Mucosa of stomach (tissue), 1 donor: ENCODE measurements around the gene IL16.
"Not testable (repeated sequence)": the region's sequence is repeated elsewhere in the genome, so short reads cannot be mapped to it uniquely, and the experiment has no call there.

Source experiments
- H3K27me3 ChIP-seq: one replicate; pipeline ENCODE4 v1.7.0; 2013; ENCODE audit warnings: mild to moderate bottlenecking, low read length; ENCODE audit not compliant: control insufficient read depth, insufficient read depth
- H3K36me3 ChIP-seq: one replicate; pipeline ENCODE4 v1.7.0; 2013; ENCODE audit warnings: low read length; ENCODE audit not compliant: control insufficient read depth, insufficient read depth
- H3K4me1 ChIP-seq: one replicate; pipeline ENCODE4 v1.7.0; 2013; ENCODE audit warnings: mild to moderate bottlenecking, low read length; ENCODE audit not compliant: control insufficient read depth, insufficient read depth
- H3K4me3 ChIP-seq: one replicate; pipeline ENCODE4 v1.7.0; 2013; ENCODE audit warnings: low read length
- H3K9ac ChIP-seq: one replicate; pipeline ENCODE4 v1.7.0; 2013; ENCODE audit warnings: mild to moderate bottlenecking, low read length, moderate library complexity
- H3K9me3 ChIP-seq: one replicate; pipeline ENCODE4 v1.7.0; 2013; ENCODE audit warnings: mild to moderate bottlenecking, low read length, moderate library complexity; ENCODE audit not compliant: control insufficient read depth
- donor health status: Pancreatic carcinoma.

IL16 gene

DNA sequence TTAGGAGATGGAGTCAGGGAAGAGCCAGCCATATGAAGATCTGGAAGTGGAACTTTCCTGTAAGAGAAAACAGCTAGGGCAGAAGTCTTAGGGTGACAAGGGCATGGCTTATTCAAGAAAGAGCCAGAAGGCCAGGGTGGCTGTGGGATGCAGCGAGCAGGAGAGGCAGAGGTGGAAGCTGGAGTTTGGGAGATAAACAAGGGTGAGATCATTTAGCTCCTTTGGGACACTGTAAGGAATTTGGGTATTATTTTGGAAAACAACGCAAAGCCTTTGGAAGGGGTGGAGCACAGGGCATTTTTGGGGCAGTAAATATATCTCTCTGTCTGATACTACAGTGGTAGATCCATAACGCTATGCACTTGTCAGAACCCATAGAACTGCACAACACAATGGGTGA, 5.0 kb upstream of the IL16 start:
- Histone ChIP-seq H3K36me3 (no peaks in the 10 kb centered on the region), H3K4me3 (no peak overlapping the region), H3K4me1 (peaks cover 4% of the 10 kb centered on the region), H3K9ac (no peak overlapping the region), H3K9me3 (no peaks in the 10 kb centered on the region), H3K27me3 (no peaks in the 10 kb centered on the region)

- H3K9ac ChIP-seq = no peak overlapping the region
- H3K36me3 ChIP-seq = no peaks in the 10 kb centered on the region
- H3K27me3 ChIP-seq = no peaks in the 10 kb centered on the region
- no peak overlapping the region for H3K4me3 ChIP-seq
- peaks cover 4% of the 10 kb centered on the region for H3K4me1 ChIP-seq
- H3K9me3 ChIP-seq = no peaks in the 10 kb centered on the region
Observed at GRCh38 chr15:81194723-81195122, 2.0 kb upstream of the IL16 start.

DNA sequence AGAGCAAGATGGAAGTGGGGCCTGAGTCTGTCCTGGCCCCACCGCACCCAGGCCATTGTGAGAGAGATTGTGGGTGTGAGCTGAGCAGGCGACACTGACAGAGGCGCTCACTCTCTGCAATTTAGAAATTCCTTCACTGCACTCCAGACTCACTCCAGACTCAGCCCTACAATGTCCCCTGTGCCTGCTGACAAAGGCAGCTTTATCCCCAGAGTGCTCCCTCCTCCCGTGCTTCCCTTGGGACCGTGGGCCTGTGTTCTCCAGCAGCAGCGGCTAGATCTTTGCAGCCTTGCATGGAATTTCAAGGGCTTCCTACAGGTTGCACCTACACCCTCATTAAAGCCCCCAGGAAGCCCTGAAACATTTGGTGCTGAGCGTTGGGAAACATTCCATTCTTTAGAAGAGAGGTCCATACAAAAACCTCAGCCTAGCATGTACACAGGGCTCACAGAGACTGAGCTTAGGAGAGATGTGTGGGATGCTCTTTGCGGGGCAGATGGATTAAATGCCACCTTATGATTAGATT, 1.3 kb upstream of the IL16 start:
- Histone ChIP-seq H3K36me3 (no peaks in the 10 kb centered on the region), H3K9me3 (no peaks in the 10 kb centered on the region), H3K4me3 (no peak overlapping the region), H3K4me1 (no peaks in the 10 kb centered on the region), H3K27me3 (no peaks in the 10 kb centered on the region), H3K9ac (no peak overlapping the region)

DNA sequence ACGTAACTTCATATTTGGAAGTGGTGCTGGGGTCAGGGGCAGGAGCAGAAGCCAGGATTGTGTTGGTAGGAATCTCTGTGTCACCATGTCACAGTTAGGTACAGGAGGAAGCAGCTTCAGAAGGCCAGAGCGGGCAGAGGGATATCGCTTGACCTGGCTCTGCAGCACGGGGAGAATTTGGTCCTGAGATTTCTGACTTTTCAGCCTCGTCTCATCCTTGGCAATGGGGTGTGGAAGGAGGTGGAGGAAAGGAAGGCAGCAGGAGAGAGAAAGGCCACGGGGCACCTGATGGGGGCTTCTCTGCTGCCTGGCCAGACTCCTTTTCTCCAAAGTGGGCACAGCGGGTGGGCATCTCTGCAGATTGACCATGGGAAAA, 564 bp downstream of the IL16 start:
- Histone ChIP-seq H3K9me3 (no peaks in the 10 kb centered on the region), H3K4me3 (no peak overlapping the region), H3K4me1 (no peaks in the 10 kb centered on the region), H3K36me3 (no peaks in the 10 kb centered on the region), H3K27me3 (no peaks in the 10 kb centered on the region), H3K9ac (no peak overlapping the region)

- Histone ChIP-seq H3K4me1 (no peaks in the 10 kb centered on the region), H3K27me3 (no peaks in the 10 kb centered on the region), H3K4me3 (no peak overlapping the region), H3K9ac (no peak overlapping the region), H3K9me3 (no peaks in the 10 kb centered on the region), H3K36me3 (no peaks in the 10 kb centered on the region)
Observed at GRCh38 chr15:81197688-81198281, 1.1 kb downstream of the IL16 start.

DNA sequence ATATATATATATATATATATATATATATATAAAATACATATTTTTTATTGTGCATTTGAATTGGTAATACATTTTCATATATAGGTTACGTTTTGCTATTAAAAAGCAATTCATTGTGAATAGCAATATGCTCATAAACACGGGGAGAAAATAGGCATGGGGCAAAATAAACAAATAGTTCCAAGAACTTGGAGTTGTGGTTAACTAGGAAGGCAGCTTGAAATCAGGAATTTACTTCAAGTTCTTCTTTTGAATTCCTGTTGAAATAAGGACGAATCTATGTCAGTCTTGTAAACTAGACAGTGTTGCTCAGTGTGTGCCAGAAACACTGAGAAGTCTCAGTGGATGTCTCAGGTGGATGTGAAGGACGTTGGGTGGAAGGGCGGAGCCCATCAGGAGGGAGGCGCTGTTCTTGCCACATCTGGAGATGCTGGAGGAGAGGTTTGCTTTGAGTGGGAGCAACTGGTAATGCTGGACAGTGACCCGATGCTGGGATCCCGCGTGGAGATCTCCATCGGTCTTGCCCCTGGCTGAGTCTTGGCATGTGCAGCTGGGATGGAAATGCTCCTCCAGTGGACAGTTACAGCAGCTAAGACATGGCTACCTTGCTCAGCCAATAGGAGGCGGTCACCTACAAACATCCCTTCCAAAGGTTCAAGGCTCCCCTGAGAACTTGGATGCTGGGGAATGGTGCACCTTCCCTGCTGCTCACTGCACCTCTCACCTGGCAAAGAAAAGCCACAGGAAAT, 2.5 kb downstream of the IL16 start:
- no peaks in the 10 kb centered on the region for H3K27me3 ChIP-seq
- no peaks in the 10 kb centered on the region for H3K9me3 ChIP-seq
- H3K36me3 ChIP-seq = no peaks in the 10 kb centered on the region

DNA sequence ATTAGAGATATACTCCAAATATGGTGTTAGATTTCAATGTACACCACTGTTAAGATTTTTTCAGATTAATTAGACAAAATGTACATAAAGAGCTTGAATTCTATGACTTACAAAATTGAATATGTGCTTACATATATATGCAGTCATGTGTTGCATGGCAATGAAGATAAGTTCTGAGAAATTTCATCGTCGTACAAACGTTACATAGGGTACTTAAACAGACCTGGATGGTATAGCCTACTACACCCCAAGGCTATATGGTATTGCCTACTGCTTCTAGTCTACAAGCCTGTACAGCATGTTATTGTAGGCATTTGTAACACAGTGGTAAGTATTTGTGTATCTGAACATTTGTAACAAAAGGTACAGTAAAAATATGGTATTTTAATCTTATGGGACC, 9.3 kb downstream of the IL16 start:
- Histone ChIP-seq H3K36me3 (no peaks in the 10 kb centered on the region), H3K4me1 (no peaks in the 10 kb centered on the region), H3K9me3 (no peaks in the 10 kb centered on the region), H3K27me3 (no peaks in the 10 kb centered on the region), H3K4me3 (no peak overlapping the region), H3K9ac (no peak overlapping the region)

More for the DNA sequence above, 2.5 kb downstream of the IL16 start:
- Histone ChIP-seq H3K4me1 (no peaks in the 10 kb centered on the region), H3K4me3 (no peak overlapping the region), H3K9ac (no peak overlapping the region)

DNA sequence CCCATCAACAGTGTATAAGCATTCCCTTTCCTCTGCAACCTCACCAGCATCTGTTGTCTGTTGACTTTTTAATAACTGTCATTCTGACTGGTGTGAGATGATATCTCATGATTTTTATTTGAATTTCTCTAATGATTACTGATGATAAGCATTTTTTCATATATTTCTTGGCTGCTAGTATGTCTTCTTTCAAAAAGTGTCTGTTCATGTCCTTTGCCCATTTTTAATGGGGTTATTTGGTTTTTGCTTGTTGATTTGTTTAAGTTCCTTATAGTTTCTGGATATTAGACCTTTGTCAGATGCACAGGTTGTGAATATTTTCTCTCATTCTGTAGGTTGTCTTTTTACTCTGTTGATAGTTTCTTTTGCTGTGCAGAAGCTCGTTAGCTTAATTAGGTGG, 11.3 kb downstream of the IL16 start:
- H3K4me3 ChIP-seq, H3K9me3 ChIP-seq, H3K36me3 ChIP-seq, H3K9ac ChIP-seq, H3K4me1 ChIP-seq, H3K27me3 ChIP-seq: not testable (repeated sequence)

- Histone ChIP-seq H3K4me1 (no peaks in the 10 kb centered on the region), H3K9ac (no peak overlapping the region), H3K36me3 (no peaks in the 10 kb centered on the region), H3K27me3 (no peaks in the 10 kb centered on the region), H3K9me3 (no peaks in the 10 kb centered on the region), H3K4me3 (no peak overlapping the region)
Observed at GRCh38 chr15:81209635-81210034, 13.0 kb downstream of the IL16 start.

DNA sequence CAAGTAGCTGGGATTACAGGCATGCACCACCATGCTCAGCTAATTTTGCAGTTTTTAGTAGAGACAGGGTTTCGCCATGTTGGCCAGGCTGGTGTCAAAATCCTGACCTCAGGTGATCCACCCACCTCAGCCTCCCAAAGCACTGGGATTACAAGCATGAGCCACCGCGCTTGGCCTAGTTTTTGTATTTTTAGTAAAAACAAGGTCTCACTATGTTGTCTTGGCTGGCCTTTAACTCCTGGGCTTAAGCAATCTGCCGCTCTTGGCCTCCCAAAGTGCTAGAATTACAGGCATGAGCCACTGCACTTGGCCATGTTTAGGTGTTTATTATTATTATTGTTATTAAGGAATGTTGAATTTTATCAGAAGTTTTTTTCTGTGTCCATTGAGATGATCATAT, 14.7 kb downstream of the IL16 start:
- Histone ChIP-seq H3K36me3 (no peaks in the 10 kb centered on the region), H3K9ac (no peak overlapping the region), H3K4me3 (no peak overlapping the region), H3K9me3 (no peaks in the 10 kb centered on the region), H3K4me1 (no peaks in the 10 kb centered on the region), H3K27me3 (no peaks in the 10 kb centered on the region)

GRCh38 chr15:81213982-81214381, 17.3 kb downstream of the IL16 start:
- H3K4me1 ChIP-seq = no peaks in the 10 kb centered on the region
- no peaks in the 10 kb centered on the region for H3K9me3 ChIP-seq
- no peaks in the 10 kb centered on the region for H3K27me3 ChIP-seq
- H3K9ac ChIP-seq = no peak overlapping the region
- H3K4me3 ChIP-seq = no peak overlapping the region
- no peaks in the 10 kb centered on the region for H3K36me3 ChIP-seq

DNA sequence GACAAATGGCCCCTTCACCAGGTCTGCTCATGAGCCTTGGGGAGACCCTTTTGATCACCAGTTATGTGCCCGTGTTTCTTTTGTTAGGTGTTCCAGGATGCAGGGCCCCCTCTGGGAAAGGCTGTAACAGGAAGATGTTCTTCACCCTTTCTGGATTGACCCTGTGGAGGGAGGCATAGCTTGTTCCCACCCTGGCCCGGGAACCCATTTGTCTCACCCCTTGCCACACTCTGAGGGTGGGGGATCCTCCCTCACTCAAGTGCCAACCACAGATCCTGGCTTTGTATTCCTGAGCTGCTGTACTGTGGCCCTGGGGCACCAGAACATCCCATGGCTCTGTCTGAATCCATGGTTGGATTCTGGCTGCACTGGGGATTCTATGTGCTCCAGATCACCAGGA, 18.9 kb downstream of the IL16 start:
- Histone ChIP-seq H3K9ac (no peak overlapping the region), H3K9me3 (no peaks in the 10 kb centered on the region), H3K4me1 (no peaks in the 10 kb centered on the region), H3K36me3 (no peaks in the 10 kb centered on the region), H3K27me3 (no peaks in the 10 kb centered on the region), H3K4me3 (no peak overlapping the region)
